A172 (cell line): ENCODE data around the gene UBTD1. TPM values are rescaled to one million over a fixed set of nuclear protein-coding genes. Genes with fewer than 3 reads are reported as not detected.

ENCODE experiments used
- DNase-seq: peaks from one replicate; pipeline ENCODE4 v3.0.0-alpha.2; 2015; ENCODE audit warnings: low spot score
- total RNA-seq: library from RNA; depleted of rRNA; stranded (reverse); fragments of >200 nt; shearing (Covaris generic); gene quantifications from 2 replicates; pipeline ENCODE4 v1.2.3, GENCODE V29; 2014

UBTD1 gene
- total RNA-seq, 1 experiment from 2014 or later: 53.8 TPM

DNA sequence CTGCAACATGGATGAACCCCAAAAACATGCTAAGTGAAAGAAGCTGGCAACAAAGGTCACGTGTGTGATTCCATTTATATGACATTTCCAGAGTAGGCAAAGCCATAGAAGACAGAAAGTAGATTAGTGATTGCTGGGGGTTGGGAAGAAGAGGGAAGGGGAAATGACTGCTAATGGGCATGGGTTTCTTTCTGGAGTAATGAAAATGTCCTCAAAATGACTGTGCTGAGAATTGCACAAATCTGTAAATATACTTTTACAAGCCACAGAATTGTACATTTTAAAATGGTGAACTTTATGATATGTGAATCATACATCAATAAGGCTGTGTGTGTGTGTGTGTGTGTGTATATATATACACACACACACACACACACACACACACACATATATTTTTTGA is 16.3 kb upstream of the UBTD1 start:
- no peak for DNase-seq

- DNase-seq: no peak
These were observed 15.2 kb upstream of the UBTD1 start for GRCh38 chr10:97483506-97483905.

DNA sequence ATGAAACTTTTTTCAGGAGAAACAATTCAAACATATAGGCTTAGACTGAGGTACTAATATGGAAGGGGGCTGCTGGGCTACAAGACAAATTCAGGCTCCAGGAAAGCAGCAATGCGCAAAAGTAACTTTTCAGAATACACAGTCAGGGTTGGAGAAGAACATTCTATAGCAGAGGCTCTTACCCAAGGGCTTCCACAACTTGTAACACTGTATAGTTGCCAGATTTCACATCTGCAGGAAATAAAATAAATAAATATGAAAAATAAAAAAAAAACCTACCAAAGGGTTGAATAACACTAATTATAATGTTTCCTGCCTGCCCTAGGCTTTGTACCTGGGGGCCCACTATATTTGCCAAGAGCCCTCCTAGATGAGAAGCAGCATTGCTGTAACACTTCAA is 14.8 kb upstream of the UBTD1 start:
- DNase-seq: no peak

- no peak for DNase-seq
These were observed 13.0 kb upstream of the UBTD1 start for GRCh38 chr10:97485647-97486281.

DNA sequence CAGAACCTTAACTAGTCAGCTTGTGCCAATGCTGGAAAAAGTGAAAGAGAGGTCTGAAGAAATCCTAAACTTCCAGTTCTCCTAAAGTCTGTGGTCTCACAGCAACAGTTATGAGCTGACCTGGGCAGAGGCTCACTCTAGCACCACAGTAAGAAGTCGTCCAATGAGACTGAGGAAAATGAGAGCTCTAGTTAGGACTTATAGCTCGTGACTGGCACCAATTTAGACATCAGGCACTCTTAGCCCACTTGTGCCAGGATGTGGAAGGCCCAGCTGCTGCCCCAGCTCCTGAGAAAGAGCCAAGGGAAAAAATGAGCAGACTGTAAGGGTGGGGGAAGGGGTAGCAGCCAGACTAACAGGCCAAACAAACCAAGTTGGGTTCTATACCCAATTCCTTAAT is 8.1 kb upstream of the UBTD1 start:
- no peak for DNase-seq

GRCh38 chr10:97494151-97494550 is 4.6 kb upstream of the UBTD1 start:
- no peak for DNase-seq

DNA sequence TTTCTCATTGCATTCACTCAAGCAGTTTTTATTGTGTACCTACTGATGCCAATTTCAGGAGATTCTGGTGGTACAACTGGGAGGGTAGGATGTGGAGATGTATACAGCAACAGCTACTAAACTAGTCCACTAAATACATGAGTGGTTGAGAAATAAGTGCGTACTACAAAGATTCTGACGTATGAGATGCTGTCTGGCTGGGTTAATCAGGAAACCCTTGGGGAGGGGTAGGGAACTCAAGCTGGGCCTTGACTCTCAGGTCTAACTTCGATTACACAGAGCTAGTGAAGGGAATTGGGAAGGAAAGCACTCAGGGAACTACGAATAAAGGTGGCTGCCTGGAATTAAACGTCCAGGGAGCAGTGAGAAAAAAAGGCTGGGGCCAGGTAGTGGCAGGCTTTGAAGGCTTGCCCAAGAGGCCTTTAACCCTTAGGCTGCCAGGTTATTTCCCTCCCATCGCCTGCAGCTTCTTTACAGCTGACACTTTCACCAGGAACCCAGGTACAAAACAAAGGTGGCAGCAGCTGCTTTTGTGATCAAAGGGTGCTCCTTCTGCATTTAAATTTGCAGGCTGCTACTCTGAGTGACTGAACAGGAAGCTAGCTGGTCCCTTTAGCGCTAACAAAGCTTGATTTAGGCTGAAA is 3.7 kb upstream of the UBTD1 start:
- no peak for DNase-seq

DNA sequence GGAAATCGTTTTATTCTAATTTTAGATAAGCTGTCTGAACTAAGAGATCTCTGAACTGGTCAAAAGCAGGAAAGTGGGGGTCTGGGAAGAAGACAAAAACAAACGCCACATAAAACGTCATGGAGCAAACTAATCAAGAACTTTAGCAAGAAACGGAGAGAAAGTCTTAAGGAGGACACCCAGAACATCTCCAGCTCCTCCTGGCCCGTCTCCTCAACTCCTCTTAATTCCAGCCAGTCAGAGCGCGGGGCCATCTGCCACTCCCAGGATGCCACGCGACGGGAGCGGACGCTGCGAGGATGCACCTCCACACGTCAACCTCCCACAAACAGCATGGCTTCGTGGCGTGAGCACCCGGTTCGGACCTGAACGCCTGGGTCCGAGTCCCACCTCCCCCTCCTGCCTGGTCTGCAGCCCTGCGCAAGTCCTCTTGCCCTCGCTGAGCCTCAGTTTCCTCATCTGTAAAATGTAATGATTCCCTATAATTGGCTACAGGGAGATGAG is 1.1 kb upstream of the UBTD1 start:
- DNase-seq: peak; percentile 72

DNA sequence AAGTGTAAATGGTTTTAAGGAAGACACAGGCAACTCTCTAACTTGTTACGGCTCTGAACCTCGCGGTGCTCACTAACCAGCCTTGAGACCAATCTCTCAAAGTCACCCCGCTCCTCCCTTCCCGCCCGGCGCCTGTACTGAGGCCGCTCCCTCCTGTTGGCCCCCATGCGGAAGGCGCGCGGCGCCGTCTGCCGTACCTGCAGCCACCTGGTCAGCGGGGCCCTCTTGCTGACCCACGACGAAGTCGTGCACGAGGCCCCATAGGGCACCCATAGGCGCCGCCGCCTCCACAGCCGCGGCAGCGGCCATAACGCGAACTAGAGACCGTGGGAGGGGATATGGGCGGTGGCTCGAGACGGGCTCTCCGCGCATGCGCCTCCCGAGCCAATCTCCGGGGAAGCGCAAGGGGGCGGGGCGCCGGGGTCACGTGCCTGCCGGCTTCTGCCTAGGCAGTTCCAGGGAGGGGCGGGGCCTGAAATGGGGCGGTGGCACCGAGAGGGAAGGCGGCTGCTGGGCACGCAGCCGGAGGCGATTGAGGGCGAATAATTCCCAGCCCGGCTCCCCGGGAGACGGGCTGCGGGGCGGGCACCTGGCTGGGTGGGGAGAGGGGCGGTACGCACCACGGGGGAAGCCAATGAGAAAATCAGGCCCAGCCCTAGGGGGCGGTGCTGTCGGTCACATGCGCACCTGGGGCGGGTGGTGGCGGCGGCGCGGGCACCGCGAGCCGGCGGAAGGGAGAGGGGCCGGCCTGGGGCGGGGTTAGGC is 466 bp upstream of the UBTD1 start, which contains the start of gene MMS19:
Gene MMS19 (minus strand): TSS at position 347 of the 765 bp plus-strand sequence. CDS start 38 bp downstream, at position 309.
- peak; percentile 98 for DNase-seq

DNA sequence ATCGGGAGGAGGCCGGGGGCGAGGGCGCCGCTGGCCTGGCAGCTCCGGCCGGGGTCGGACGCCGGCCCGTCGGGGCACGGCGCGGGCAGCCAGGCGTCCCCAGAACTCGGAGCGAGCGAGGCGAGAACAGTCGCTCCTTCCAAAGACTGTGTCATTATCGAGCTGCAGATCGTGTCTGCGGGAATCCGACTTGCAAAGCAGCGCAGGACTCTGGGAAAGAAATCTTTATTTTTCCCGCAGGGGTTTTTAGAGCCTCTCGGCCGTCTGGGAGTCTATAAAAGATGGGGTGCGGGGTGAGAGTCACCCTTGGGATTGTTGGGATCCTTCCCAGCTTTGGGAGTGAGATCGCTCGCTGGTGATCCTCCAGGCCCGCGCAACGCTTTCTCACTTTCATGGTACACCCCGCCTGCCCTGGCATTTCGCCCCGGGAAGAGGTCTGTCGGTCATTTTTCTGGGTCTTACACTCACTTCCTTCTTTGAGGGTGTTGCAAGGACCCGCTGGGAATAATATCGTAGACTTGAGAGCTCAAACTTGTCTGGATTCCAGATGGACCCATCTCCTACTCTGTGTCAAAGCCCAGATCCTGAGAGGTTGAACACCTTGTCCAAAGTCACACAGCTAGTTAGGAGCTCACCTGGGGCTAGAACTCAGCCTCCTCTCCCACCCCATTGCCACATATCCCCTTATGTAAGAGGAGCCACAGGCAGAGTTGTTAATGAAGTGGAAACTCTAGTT is 1.0 kb downstream of the UBTD1 start:
- peak; percentile 50 for DNase-seq

DNA sequence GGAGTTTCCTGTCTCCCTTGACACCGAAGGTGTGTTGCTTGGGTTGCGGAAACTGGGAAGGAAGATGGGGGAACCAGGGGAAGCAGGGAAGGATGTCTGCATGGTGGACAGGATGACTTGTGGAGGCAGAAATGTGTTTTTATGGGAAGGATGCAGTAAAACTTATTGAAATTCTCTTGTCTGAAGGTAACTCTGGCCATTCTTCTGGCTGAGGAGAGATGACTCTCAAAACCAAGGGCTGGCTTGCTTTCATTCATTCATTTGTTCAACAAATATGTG is 1.5 kb downstream of the UBTD1 start:
- no peak for DNase-seq

DNA sequence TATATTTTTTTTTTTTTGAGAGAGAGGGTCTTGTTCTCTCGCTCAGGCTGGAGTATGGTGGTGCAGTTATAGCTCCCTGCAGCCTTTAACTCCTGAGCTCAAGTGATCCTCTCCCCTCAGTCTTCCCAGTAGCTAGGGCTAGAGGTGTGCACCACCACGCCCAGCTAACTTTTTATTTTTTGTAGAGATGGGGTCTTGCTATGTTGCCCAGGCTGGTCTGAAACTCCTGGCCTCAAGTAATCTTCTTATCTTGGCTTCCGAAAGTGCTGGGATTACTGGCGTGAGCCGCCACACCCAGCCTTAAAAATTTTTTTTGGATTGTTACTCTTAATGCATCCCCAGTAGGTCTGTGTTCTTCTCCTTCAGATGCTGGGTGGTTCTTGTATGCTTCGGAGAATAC is 4.2 kb downstream of the UBTD1 start:
- no peak for DNase-seq

GRCh38 chr10:97503406-97503805 is 4.7 kb downstream of the UBTD1 start:
- DNase-seq: no peak

DNA sequence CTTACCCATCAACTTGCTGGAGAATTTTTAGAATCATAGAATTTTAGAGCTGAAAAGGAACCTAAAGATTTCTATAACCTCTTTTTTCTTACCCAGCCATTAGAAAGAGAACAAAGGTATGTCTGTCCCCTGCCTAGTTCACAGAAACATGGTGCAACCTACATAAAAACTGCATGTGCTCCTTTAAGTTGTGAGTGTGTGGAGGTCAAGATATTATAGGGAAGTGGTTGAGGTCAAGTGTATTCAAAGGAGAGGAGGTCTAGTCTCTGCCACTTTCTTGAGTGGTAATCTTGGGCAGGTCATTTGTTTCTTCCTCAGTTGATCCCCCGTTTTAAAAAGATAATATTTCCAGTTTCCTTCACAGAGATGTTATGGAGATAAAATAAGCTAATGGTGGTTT is 6.4 kb downstream of the UBTD1 start:
- DNase-seq: no peak

DNA sequence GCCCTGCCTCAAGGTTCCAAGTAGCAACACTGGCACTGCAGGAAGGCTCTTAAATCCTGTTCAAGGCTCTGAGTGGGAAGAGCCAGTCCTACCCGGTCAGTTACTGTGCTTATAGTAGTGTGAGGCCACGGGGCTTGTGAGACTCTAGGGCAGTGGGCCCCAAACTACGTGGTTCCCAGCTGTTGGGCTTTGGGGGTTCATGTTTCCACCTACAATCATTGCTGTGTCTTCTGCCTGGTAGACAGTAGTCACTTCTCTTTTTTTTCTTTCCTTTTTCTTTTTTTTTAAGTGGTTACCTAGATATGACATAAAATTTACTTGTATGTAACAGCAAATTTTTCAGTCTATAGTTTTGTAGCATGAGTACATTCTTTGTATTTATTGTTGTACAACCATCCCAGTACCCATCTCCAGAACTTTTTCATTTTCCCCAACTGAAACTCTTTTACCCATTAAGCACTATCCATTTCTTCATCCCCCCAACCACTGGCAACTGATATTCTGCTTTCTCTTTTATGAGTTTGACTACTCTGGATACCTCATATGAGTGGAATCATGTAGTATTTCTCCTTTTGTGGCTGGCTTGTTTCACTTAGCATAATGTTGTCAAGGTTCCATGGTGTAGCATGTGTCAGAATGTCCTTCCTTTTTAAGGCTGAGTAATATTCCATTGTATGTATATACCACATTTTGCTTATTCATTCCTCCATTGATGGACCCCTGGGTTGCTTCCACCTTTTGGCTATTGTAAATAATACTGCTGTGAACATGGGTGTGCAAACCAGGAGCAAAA is 7.7 kb downstream of the UBTD1 start:
- DNase-seq: no peak

DNA sequence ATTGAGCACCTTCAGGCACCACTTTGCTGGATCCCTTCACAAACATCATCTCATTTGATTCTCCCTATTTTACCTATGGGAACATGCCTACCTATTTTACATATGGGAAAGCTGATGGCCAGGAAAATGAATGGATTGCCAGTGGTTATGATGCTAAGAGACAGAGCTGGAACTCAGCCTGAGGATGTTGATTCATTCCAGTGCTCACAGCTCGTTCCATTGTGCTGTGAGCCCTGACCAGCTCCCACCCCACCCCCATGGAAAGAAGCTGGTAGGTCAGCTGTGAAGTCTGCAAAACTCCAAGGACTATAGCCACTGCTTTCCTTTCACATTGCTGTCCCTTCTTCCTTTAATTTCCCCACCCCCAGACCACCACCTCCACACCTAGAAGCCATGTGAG is 9.6 kb downstream of the UBTD1 start:
- peak; percentile 26 for DNase-seq

DNA sequence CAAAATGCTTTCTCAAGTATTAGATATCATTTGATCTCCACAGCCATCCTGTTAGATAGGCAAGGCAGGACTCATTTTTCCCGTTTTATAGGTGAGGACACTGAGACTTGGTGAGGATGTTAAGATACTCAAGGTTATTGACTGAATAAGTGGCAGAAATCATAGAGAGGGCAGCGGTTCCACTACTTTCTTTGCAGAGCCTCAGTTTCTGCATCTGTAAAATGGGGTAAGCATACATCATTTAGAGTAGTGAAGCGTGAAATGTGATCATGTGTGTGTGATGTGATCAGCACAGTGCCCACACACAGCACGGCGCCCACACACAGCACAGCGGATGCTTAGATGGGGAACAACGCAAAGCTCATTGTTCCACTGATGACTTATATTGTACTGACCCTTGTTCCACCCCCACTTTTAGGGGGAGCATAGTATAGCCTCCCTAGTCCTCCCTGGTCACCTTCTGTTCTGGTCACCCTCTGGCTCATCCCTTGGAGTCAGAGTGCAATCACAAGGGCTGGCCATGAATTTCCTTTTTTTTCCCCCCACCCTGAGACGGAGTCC is 10.5 kb downstream of the UBTD1 start:
- no peak for DNase-seq

- DNase-seq: no peak
These were observed 12.0 kb downstream of the UBTD1 start for GRCh38 chr10:97510686-97511085.

GRCh38 chr10:97511711-97512440 is 13.2 kb downstream of the UBTD1 start:
- DNase-seq: no peak

DNA sequence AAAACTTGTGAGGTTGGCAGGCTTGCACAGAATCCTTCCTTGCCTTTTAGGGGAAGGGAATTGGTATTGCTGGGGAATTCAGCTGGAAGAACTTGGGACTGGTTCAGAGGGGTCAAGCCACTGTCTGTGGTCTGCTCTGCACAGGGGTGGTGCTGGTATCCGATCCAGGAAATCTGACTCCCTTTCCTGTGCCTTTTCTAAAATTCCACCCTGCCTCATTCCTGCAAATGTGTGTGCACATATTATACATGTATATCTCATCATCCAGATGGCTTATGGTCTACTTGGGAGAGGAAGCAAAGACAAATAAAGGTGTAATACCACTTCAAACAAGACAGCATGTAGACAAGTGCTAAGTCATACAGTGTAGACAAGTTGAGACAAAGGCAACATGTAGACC is 14.3 kb downstream of the UBTD1 start:
- DNase-seq: no peak
